Medulla oblongata (tissue), 1 donor: Measurements from ENCODE around the gene ABLIM2.

Experiments used
- DNase-seq: peaks from one replicate; pipeline ENCODE4 v3.0.0-alpha.2; 2015; ENCODE audit errors: extremely low spot score

Gene ABLIM2

DNA sequence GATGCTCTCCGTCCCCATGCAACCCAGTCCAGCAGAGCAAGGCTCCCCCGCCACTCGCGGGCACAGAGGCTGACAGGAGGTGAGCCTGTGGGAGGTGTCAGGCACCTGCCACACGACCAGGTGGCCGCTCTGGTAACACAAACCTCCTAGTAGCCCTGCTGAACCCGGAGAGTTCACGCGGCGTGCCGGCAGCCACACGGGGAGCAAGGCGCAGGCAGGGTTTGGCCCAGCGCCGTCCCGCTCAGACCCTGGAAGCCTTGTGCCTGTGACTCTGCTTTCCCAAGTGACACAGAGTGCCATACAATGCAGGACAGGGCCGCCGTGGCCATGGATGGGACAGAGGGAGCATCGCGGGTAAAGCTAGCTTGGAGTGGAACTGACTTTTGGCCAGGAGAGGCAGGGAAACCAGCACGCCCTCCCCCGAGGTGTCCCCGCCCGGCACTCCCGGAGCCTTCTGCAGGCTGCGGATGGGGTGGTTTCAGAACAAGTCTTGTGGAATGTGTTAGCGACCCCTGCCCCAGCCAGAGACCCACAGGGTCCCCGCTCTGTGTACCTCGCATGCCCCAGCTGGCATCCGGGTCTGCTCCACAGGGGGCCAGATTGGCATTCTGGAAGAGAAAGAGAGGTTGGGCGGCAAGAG is 174.2 kb downstream of the ABLIM2 start:
- DNase-seq = no peak

DNA sequence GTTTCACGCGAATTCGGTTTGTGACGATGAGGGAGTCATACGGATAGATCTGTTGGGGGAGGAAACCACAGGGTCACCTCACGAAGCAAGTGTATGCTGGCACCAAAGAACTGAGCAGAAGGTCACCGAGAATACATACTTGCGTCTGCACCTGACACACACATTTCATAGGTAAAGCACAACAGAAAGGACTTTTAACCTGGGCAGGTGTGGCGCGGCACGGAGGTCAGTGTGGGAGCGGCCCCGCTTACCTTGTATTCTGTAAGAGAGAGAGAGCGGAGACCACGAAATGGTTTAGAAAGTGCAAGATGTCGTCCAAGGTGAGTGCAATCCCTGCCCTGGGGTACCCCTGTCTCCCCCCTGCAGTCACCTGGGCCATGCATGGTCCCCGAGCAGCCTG is 175.3 kb downstream of the ABLIM2 start:
- no peak for DNase-seq

DNA sequence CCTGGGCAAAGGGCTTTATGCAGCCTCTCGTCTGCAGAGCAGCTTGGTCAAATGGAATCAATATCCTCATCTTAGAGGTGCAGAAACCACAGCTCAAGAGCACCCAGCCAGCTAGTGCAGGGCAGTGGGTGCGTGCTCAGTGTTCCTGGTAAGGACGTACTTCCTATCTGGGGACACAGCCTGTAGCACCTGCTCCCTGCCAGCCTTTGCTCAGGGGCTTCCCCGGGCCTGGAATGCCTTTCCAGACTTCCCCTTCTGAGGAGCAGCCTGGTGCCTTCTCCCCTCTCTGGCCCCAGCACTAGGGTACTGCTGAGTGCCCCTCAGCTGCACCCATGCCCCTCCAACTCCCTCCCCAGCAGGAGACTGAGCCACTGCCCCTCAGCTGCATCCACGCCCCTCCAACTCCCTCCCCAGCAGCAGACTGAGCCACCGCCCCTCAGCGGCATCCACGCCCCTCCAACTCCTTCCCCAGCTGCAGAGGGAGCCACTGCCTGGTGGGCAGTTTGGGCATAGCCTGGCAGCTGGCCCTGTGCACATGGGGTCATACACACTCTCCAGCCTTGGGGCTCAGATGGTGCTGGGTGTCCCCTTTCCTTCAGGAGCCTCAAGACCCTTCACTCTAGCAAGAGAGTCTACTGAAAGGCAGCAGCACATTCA is 176.7 kb downstream of the ABLIM2 start:
- DNase-seq = no peak

DNA sequence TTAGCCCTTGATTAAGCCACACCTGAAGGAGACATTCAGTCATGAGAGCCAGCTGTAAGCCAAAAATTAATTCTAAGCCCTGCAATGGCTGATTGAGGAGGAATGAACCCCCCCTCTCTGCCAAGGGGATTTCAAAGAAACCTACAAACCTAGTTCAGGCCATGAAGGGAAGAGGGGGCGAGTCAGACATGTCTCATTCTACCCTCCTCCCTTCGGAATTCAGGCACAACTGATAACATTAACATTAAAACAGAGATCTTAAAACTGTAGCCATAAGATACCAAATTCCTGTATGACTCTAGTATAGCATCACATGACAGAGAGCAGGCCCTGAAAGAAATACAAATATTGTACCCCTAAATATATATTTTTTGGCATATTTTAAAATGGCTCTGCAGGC is 178.6 kb downstream of the ABLIM2 start:
- DNase-seq = no peak

DNA sequence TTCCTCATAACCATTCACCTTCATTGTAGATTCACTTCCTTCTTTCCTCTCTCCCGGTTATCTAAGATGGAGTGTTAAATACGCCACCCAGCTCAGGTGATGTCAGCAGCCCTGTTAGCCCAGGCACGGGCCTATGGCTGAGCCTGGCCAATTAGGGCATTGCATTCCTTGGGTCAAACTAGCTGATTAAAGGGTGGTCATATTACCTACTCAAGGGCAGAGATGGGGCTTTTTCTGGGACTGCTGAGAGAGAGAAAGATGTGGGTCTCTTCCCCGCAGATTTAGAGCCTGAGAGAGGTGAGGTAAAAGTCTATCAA is 179.0 kb downstream of the ABLIM2 start:
- no peak for DNase-seq

DNA sequence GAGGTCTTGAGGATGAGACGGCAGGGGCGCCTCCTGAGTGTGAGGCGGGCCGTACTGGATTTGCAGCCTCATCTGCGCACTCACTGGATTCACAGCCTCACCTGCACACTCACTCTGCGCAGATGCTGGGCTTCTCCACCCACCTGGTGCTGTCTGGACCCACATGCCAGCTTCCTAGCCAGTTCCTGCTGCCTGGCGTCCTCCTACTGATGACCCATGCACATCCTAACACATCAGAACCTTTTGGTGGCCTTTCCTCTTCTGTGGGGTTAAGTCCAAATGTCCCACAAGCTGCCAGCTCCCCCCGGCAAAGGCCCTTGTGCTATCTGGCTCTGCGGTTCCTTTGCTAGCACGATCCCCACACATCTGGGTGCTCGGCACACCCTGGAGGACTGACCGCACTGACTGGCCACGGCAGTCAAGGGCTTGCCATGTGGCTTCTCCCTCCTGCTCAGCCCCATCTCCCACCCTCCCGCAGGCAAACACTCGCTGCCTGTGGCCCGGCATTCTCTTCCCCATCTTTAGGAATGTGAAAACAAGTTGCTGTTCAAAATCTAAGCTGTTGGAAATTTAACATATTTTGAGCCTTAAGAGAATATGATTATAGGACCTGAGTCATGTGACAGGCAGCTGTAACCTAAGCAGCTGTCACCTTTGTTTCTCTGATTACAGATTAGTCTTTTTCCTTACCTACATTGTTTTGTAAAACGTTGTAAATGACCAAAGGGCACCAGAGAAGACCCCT is 179.5 kb downstream of the ABLIM2 start:
- no peak for DNase-seq

DNA sequence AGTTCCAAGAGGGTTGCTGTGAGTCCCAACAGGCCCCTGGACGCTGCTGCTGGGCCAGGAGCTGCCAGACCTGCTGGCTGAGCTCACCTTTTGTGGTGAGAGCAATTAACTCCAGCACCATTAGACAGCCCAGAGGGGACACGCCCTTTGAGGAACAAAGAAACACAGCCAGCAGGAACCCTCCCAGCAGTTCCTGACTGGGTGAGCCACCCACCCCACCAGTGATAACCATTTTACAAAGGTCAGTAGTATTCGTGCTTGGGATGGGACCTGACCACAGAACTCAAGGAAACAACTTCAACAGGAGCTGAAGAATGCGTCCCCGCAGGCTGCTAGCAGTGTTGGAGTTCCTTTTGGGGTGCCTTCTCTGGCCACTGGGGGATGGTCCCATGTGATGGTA is 180.1 kb downstream of the ABLIM2 start:
- no peak for DNase-seq

DNA sequence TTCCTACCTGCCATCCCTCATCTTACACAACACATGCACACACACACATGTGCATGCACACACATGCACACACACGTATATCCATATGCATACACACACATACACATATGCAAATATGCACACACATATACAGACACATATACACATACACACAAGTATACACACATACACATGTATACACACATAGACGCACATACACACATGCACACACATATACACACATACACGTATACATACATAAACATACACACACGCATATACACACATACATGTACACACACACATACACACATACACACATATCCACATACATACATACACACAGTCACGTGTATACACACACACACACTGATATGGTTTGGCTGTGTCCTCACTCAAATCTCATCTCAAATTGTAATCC is 182.0 kb downstream of the ABLIM2 start:
- no peak for DNase-seq

DNA sequence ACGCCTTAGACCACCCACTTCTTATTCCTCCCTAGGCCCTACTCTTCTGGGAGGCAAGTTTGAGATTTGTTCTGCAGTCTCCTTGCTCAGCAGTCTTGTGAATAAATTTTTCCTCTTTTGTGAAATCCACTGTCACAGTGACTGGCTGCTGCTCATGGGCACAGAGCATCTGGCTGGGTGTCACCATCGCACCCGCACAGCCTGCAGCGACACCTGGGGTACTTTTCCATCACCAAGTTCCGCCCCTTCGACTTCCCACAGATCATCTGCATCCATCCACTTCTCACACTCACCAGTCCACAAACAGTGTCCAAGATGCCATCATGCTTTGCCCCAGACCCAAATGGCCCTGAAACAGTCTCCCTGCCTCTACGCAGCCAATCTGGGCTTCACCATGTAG is 182.6 kb downstream of the ABLIM2 start:
- DNase-seq = no peak

DNA sequence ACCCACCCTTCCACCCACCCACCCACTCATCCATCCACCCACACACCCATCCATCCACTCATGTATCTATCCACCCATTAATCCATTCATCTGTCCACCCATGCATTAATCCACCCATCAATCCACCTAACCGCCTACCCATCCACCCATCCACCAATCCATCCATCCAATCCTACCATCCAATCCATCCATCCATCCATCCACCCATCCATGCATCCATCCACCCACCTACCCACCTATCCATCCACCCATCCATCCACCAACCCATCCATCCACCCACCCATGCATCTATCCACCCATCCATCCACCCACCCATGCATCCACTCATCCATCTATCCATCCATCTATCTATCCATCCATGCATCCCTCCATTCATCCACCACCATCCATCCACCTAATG is 184.2 kb downstream of the ABLIM2 start:
- no peak for DNase-seq

DNA sequence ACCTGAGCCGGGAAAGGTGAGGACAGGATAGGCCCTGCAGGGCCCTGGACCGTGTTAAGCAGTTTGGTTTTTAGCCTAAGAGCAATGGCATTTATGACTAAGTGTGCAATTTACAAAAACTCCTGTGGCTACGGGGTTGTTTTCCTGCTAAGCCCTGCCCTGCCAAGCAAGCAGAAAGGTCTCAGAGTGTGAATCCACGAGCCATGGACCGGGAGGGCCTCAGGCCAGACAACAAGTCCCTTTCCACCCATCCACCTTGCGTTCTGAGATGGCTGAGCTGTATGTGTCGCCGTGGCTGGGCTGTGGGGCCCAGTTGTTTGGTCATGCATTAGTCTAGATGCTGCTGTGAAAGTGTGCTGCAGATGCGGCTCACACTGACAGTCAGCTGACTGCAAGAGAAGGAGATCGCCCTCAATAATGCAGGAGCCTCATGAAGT is 185.1 kb downstream of the ABLIM2 start:
- peak; percentile 35 for DNase-seq

DNA sequence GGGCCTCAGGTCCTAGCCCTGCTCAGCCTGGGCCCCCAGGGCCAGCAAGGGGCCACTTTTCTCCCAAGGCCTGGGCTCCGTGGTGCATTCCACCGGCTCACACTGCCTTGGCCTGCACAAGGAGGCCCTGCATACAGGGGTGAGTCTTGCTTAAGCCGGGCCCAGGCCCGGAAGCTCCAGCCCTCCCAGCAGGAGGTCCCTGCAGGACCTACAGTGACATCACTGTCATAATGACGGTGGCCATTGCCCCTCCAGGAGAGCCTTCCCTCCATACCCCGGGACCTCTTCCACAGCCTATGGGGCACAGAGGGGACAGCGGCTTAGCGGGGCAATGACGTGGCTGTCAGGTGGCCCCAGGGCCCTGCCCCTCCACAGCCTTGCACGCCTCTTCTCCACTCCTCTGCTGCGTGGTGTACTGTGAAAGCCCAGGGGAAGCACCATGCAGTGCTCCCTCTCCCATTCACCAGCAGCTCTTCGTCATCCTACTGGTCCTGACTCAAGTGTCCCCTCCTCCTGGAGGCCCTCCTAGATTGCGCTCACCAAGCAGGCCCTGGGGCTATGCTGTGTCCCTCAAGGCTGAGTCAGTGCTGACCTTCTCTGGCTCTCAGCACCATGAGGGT is 186.6 kb downstream of the ABLIM2 start:
- DNase-seq = no peak

DNA sequence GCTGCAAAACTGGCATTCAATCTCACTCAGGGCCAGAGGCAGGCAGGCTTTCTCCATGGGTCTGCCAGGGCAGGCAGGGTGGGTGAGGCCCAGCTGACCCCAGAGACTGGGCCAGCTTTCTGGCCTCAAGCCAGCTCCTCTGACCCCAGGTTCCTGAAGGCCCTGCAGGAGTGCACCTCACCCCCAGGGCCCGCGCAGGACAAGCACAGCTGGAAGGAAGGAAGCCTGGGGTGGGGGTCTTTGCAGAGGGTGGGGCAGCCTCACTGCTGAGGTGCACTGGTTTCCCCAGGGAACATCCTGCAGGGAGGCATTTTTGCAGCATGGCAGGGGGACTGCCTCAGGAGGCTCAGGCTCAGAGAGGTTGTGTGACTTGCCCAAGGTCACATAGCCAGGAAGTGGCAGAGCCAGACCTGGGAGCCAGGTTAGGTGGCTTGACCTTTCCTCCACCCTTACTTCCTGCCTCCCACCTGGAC is 187.4 kb downstream of the ABLIM2 start:
- DNase-seq = no peak

DNA sequence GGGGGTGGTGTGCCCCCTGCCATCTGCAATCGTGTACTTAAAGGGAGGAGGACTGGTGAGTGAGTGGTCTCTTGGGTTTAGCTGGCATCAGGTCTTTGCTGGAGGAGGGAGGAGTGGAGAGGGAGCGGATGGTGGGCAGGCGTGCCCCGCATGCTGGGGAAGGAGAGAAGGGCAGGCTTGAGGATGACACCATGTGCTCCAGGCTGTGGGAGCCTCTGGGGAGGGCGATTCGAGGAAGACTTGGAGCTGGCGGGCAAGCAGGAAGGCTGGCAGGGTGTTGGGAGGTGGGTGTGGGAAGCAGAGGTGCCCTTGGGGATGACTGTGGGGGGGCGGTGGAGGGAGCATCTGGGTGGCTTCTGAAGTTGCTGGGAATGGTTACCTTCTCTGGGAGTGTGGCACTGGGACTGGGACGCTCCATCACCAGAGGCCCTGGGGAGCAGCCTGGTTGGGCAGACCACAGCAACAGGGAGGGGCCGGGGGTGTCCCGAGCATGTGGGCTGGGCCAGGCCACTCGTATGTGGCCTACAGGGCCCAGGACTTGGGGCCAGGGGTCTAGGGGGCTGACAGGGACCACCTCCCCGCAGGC is 188.2 kb downstream of the ABLIM2 start:
- no peak for DNase-seq

DNA sequence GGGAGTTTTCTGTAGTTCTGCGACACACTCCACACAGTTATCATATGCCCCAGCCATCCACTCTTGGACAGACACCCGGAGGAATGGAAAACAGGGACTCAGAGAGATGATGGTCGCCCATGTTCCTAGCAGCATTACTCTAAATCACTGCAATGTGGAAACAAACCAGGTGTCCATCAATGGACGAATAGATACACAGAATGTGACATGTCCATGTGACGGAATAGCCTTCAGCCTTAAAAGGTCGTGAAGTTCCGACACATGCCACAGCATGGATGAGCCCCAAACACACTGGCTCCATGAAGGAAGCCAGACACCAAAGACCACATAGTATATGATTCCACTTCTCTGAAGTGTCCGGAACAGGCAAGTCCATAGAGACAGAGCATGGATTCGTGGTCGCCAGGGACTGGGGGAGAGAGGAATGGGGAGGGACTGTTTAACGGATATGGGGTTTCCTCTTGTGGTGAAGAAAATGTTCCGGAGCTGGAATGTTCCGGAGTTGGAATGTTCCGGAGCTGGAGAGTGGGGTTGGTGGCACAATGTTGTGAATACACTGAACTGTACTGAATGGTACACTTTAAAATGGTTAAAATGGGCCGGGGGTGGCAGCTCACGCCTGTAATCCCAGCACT is 190.2 kb downstream of the ABLIM2 start:
- no peak for DNase-seq

DNA sequence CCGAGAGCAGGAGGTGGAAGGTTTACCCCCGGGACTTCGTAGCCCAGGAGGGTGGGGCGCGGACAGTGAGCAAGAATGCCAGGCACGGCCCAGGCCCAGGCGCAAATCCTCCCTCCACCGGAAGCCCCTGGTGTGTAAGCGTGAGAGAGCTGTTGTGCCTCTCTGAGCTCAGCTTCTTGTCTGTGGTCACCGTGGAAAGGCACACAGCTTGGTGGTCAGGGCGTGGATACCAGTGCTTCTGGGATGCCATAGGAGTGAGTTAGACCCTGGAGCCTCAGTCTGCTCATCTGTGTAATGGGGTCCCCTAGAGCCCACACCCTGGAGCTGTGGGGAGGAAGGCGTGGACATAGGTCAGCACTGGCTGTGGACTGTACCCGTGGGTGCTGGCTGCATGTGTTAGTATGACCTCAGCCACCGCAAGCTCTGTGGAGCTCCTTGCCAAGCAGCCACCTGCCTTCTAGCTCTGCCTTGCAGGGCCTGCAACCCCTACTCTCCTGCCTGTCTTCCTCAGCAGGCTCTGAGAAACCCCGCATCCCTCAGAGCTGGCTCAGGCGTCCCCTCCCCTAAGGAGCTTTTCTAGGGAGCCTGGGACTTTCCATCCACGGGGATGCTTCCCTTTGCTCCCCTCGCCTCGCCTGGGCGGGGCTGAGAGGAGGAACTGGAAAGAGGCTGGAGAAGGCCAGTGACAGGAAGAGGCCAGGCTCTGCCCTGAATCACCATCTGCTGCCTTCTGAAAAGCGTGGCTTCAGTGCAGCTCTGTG is 190.9 kb downstream of the ABLIM2 start:
- DNase-seq = no peak

DNA sequence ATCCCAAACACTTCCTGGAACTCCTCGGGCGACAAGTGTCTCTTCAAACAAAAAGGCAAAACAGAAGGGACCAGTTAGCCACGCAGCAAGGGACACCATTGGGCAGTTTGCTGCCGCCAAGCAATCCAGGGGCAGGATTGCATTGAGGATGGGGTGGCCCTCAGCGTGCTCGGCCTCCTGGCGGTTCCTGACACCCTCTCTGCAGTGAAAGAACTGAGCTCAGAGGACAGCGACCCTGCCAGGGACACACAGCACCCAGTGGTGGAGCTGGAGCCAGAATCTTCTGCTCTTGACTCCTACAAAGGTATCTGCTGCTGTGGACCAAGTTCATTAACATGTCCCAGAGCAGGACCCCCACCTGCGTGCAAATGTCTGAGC is 191.6 kb downstream of the ABLIM2 start:
- no peak for DNase-seq

DNA sequence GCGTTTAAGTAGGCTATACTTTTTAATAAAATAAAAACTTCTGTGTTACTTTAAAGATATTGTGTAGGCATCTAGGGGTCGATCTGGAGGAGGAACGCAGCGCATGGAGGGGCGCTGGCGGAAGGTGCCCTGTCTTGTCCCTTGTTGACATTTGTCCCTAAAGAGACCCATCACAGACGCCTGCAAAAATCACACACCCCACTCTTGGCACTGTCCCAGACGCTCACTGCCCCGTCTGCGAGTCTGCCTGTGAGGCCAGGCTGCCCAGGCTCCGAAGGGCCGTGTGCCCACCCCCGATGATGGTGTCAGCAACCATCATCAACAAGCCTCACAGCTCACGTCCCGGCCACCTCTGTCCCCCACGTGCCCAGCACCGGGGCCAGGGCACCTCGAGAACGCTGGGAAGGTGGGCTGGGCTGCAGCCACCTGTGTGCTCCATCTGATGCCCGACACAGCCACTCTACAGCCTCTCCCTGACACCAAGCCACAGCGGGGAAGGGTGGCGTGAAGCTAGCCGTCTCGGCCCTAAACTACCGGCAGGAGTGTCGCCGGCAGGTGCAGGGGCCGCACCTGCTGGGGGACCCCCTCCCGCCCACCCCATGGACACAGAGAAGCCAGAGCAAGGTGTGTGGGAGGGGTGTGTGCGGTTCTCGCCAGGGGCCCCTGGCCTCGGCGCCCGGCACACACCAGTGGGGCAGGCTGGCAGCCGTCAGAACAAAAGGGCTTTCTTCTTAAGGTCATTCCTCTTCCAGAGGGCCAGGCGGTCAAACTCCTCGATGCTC is 192.1 kb downstream of the ABLIM2 start:
- DNase-seq = no peak

DNA sequence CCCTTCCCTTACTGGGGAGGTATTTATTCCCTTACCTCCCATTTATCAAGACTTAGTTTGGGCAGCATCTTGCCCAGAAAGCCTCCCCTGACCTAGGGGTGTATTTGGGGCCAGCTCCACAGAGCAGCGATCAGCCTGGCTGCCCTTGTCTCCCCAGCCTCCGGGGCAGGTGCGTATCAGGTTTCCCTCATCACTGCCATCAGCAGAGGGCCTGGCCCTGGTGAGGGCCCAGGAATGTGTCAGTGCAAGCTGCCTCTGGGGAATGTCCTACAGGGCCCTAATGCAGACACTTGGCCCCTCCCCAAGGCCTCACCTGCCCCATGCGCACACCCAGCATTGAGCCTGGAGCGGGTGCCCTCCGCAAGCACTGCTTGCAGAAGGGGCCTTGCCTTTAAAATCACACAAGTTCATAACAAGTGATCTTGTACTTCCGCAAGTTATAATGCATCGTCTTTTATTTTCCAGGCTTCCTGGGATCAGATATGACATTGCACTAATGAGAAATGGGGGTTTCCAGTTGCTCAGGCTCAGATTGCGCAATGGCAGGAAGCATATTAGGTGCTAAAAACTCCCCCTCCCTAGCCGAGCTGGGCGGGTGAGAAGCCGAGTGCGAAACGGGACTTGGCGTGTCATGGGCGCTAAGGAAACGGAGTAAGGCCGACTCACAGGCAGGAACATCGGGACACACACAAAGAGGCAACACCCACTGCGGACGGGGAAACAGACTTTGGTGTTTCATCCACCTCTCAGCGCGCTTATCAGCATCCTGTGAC is 193.5 kb downstream of the ABLIM2 start:
- no peak for DNase-seq

DNA sequence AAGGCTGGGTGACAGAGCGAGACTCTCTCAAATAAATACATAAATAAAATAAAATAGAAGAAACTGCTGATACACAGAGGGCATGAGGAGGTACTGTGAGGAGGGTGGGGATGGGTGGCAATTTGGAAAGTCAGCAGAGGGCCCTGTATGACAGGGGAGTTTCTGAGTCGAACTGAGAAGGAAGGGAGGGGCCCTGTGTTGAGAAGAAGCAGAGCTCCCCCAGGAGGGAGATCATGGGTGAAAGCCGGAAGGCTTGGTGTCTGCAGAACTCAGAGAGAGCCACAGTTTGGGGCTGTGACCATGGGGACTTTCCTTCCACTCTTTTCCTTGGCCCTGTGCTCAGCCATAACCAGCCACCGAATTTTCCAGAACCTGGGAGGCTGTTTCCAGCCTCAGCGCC is 194.2 kb downstream of the ABLIM2 start:
- DNase-seq = no peak
